Stimulated activated CD8-positive, alpha-beta memory T cell treated with anti-CD3 and anti-CD28 coated beads, Interleukin-15, amount 100 ng/mL, for 1 hour (primary cell): ENCODE results near the gene HNRNPUL1.

Experiments used
- DNase-seq: peaks from one replicate; pipeline ENCODE4 v3.0.0-alpha.2; 2020; ENCODE audit warnings: low read depth

Gene HNRNPUL1

GRCh38 chr19:41308450-41309179 lies 44.4 kb downstream of the HNRNPUL1 start:
- DNase-seq = peak; percentile 94

GRCh38 chr19:41309180-41310032 lies 45.2 kb downstream of the HNRNPUL1 start:
- no peak for DNase-seq

- peak; percentile 74 for DNase-seq
Measured at GRCh38 chr19:41310033-41310831, 46.1 kb downstream of the HNRNPUL1 start, which contains the start of gene CCDC97. Gene CCDC97 (plus strand): TSS chr19:41310172. CDS start chr19:41310311, 139 bp downstream.

GRCh38 chr19:41311072-41311471 lies 46.9 kb downstream of the HNRNPUL1 start:
- DNase-seq = no peak

- DNase-seq = no peak
Measured at GRCh38 chr19:41311613-41312012, 47.4 kb downstream of the HNRNPUL1 start.

DNA sequence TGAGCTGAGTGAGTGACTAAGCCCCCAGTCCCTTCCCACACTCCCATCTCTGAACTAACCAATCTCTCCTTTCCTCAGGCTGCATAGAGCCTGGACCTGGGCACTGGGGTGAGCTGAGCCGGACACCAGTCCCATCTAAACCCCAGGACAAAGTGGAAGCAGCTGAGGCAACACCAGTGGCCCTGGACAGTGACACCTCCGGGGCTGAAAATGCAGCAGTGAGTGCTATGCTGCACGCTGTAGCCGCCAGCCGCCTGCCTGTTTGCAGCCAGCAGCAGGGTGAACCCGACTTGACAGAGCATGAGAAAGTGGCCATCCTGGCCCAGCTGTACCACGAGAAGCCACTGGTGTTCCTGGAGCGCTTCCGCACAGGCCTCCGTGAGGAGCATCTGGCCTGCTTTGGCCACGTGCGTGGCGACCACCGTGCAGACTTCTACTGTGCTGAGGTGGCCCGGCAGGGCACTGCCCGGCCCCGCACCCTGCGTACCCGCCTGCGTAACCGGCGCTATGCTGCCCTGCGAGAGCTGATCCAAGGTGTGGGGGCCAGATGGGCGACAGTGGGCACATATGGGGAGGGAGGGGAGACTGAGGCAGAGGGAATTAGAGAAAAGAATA lies 52.2 kb downstream of the HNRNPUL1 start:
- no peak for DNase-seq

DNA sequence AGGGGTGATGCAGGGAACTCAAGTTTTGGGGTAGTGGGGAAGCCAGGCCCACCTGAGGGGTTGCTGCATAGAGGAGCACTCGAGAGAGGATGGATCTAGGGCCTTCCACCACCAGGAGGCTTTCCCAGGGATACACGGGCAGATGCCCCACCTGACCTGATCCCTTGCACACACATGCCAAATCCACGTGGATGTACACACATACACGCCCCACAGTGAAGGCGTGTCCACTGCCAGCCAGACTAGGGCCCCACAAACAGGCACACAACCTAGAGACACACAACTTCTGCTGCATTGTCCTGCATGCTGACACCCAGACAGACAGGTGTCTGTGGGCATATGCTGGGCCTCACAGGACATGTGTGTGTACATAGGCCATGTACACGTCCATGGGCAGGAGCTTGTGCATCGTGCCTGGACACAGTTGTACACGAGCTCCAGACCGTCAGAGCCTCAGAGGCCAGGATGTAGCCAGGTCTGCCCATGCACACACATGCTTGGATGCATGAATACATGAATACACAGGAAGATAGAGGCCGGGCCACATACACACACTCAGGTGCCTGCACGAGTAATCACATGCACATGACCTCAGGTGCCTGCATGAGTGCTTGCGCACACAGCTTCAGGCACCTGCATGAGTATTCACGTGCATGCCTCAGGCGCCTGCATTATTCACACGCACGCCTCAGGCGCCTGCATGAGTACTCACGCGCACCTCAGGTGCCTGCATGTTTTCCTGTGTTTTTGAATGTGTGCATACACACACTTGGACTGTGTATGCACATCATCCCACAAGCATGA lies 54.7 kb downstream of the HNRNPUL1 start:
- DNase-seq = no peak

DNA sequence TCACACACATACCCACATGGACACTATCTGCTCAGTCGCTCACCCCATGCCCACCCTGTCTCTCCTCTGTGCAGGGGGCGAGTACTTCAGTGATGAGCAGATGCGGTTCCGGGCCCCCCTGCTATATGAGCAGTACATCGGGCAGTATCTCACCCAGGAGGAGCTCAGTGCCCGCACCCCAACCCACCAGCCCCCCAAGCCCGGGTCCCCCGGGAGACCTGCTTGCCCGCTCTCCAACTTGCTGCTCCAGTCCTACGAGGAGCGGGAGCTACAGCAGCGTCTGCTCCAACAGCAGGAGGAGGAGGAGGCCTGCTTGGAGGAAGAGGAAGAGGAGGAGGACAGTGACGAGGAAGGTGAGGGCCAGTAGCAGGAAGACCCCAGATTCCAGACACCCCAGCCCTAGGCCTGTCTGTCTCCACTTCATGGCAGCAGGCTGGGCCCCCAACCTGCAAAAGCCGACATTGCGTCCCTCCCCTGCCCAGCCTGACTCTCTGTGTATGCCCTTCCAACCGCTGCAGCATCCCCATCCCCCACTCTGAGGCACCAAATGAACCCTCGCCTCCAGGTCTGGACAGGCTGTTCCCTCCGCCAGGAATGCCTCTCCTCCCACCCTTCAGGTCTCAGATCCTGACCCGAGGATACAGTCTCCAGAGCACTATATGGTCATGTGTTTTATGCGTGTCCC lies 55.5 kb downstream of the HNRNPUL1 start:
- no peak for DNase-seq

DNA sequence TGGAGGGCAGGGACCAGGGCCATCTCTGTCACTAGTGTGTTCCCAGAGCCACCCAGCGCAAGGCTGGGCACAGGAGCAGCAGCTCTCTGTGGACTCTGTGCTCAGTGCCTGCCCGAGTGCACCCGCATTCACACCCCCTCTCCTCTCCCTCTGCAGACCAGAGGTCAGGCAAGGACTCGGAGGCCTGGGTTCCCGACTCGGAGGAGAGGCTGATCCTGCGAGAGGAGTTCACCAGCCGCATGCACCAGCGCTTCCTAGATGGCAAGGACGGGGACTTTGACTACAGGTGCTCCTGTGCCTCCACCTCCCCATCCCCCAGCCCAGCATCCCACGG lies 56.0 kb downstream of the HNRNPUL1 start:
- no peak for DNase-seq

DNA sequence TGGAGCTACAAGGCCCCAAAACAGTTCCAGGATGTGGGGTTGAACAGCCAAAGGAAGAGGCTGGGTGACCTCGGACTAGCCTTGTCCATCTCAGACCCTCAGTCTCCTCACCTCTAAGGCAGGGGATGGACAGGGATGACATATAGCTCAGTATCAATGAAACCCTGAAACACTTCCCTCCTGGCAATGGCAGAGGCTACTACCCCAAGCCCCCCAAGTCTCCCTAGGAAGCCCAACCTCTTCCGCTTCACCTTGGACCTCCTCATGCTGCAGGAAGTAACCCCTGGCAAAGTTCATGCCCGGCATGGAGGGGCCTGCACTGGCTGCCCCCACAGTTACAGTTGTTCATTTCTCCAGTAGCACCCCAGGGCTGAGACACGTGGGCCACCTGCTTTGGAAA lies 56.4 kb downstream of the HNRNPUL1 start:
- DNase-seq = no peak

DNA sequence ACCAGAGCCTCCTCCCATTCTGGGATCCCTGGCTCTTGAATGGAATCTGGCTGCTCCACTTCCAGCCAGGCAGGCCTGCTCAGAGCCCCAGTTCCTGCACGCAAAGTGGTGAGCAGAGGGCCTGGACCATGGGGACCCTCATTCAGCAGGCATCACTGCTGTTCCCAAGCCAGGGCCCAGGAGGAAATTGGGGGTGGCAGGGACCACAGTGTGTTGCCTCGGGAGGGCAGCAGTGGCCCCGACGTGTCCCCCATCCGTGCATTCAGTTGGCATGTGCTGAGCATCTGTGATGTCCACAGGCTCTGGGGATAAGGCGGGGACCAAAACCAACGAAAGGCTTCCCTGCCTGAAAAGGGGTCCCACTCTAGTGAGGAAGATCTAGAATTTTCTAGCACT lies 57.0 kb downstream of the HNRNPUL1 start:
- no peak for DNase-seq

DNA sequence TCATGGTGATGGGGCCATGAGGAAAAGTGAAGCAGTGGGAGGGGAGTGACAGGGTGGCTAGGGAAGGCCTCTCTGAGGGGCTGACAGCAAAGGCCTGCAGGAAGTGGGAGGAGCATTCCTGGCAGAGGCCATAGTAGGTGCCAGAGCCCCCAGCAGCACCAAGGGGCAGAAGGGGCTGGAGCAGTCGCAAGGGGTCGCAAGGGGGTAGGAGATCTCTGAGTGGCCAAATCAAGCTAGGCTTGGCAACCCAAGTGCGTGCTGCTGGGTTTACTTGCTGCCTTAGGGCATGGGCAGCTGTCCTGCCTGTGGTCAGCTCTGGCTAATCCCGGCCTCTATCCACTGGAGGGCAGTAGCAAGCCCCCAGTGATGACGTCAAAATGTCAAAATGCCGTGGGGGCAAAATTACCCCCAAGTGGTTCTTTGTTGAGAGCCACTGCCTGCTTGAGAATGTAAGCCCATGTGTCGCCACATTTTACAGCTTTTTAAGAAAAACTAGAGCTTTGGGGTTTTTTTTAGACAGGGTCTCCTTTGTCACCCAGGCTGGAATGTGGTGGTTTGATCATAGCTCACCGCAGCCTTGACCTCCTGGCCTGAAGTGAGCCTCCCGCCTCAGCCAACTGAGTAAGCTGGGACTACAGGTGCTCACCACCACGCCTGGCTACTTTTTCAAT lies 57.6 kb downstream of the HNRNPUL1 start:
- no peak for DNase-seq

- no peak for DNase-seq
Measured at GRCh38 chr19:41322451-41322850, 58.3 kb downstream of the HNRNPUL1 start.

DNA sequence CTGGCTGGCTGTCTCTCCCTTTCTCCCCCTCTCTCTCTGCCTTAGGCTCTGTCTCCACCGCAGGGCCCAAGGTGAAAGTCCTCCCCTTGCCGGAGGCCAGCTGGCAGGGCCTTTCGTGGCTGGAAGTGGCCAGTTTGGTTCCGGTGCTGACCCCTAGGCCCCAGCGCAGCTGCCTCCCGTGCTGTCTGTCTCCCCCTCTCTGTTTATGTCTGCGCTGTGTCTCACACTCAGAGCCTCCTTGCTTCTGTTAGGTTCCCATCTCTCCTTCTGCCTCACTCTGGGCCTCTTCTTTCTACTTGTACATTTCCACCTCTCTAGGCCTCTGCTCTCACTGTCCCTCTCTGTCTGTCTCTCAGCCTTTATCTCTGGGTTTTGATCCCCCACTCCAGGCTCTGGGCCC lies 58.9 kb downstream of the HNRNPUL1 start:
- no peak for DNase-seq

DNA sequence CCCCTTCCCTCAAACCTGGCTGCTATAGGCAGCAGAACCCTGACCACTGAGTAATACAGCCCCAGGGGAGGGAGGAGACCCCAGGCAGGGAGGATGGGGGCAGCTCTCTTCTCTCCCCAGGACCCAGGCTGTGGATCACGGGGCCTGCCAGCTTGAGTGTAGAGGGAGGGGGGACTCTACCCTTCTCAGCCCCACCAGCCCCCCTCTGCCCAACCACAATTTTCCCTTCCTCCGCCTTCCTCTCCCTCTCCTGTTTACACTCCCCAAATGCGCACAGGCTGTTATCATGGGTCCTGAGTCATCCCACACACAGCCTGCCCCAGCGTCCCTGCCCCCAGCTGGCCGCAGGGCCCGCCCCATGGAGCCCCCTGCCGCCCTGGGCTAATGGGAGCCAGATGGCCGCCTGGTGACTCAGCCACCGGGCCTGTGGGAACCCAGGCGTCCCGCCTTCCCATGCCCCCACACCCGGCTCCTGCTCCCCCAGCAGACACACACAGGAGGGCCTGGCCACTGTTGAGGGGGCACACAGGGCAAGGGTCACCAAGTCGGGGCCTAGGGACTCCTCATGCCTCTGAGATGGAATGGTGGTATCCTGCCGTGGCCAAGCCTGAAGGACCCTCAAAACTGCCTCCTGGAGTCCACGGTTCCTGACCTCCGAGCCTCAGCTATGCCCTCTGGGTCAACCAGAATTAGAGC lies 59.4 kb downstream of the HNRNPUL1 start:
- DNase-seq = no peak

GRCh38 chr19:41324231-41324702 lies 60.1 kb downstream of the HNRNPUL1 start:
- no peak for DNase-seq

DNA sequence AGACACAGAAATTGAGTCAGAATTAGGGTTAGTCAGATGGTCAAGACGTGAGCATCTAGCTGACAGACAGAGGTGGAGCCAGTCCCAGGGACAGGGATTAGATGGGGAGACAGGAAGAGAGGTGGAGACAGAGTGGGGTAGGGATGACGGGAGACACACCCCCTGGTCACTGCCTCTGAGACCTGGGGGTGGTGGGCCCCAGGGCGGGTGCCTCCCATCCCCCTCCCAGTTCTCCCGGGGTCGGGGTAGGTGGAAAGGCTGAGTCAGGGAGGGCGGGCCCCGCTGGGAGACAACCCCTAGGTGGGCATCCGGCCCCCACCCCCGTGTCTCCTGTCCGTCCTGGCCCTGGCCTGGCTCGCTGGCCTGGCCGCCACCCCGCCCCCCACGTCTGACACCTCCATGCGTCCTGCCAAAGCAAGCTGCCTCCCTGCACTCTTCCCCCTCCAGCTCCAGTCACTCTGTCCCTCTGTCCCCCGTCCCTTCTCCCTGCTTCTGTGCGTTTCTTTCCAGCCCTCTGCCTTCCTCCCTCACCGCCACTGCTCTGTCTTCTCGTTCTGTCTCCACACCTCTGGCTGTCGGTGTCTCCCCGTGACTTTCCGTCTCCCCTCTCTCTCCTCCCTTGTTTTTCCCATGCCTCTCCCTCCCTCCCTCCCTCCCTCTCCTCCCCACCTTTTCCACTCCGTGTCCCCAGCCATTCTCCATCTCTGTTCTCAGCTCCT lies 60.9 kb downstream of the HNRNPUL1 start:
- no peak for DNase-seq

DNA sequence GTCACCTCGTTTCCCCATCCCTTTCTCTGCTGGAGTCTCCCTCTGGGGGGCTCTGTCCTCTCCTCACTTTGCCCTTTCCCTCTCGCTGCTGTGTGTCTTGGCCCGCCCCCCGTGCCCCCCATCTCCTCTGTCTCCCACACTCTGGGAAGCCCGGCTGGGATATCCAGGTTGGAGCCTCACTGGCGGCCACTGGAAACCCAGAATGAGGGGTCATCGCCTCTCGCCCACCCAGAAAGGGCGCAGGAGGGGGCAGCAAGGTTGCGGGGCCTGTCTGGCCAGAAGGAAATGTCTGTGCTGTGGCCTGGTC lies 61.4 kb downstream of the HNRNPUL1 start:
- DNase-seq = no peak
